Breast epithelium (tissue), 4 donors: ENCODE results near the gene FCGR3A. TPM values are rescaled to one million over a fixed set of nuclear protein-coding genes. Genes with fewer than 3 reads are reported as not detected.
"Not testable (repeated sequence)": the region's sequence is repeated elsewhere in the genome, so short reads cannot be mapped to it uniquely, and the experiment has no call there.

ENCODE experiments used
- DNase-seq, 2 donors: peaks; one replicate each; pipeline ENCODE4 v3.0.0-alpha.2; 2019; ENCODE audit warnings: low spot score in 2 of 2
- H3K27ac ChIP-seq, 2 donors: fragments of 200-600 bp; sonication (generic) in 1 of 2; one replicate each; pipeline ENCODE4 v1.5.1; 2016 to 2019; ENCODE audit warnings: mild to moderate bottlenecking in 1 of 2
- H3K27me3 ChIP-seq, 2 donors: fragments of 200-600 bp; sonication (generic) in 1 of 2; one replicate each; pipeline versions ENCODE4 v1.5.1 to v1.6.0; 2017 to 2019; ENCODE audit warnings: control low read depth in 1 of 2, mild to moderate bottlenecking in 1 of 2
- H3K36me3 ChIP-seq: fragments of 200-600 bp; one replicate; pipeline ENCODE4 v1.5.1; 2019
- H3K4me1 ChIP-seq, 2 donors: fragments of 200-600 bp; sonication (generic); one replicate each; pipeline ENCODE4 v1.5.1; 2016 to 2019; ENCODE audit warnings: control low read depth in 1 of 2
- H3K4me3 ChIP-seq, 3 donors: fragments of 200-600 bp; sonication (generic); 1 replicate in 2 of 3; 2 replicates in 1 of 3; pipeline ENCODE4 v1.5.1; 2016 to 2019; ENCODE audit warnings: mild to moderate bottlenecking in 3 of 3, moderate library complexity in 2 of 3
- H3K9me3 ChIP-seq, 2 donors: fragments of 200-600 bp; sonication (generic) in 1 of 2; one replicate each; pipeline ENCODE4 v1.5.1; 2016 to 2019; ENCODE audit warnings: control low read depth in 1 of 2
- POLR2A ChIP-seq: fragments of 450-650 bp; IDR thresholded peaks from one replicate; pipeline ENCODE4 v1.6.1; 2016; ENCODE audit warnings: antibody characterized with exemption, mild to moderate bottlenecking, moderate library complexity
- POLR2AphosphoS5 ChIP-seq, 3 donors: sonication (generic); formaldehyde crosslinking; IDR thresholded peaks; one replicate each; pipeline ENCODE4 v1.6.1; 2017; ENCODE audit warnings: antibody characterized with exemption in 3 of 3
- intact Hi-C: fragments of 100-400 bp; cut with DNase I; formaldehyde crosslinking; loops from one replicate; pipeline ENCODE4 v1.15.1; 2023; ENCODE audit warnings: low total_unique reads
- total RNA-seq, 3 donors: library from RNA; depleted of rRNA; stranded (reverse); fragments of >200 nt; gene quantifications; one replicate each; pipeline ENCODE4 v1.1.0, GENCODE V29; 2016
- TF ChIP-seq, protein P1 (sequence below), 3 donors: fragments of 450-650 bp; IDR thresholded peaks; one replicate each; pipeline ENCODE4 v1.5.1; 2016 to 2017; ENCODE audit warnings: antibody characterized with exemption in 3 of 3, mild to moderate bottlenecking in 3 of 3, moderate library complexity in 3 of 3

The FCGR3A gene
- total RNA-seq, 3 donors from 2014 or later = 8.6 to 23.9 (median 12.9) TPM

DNA sequence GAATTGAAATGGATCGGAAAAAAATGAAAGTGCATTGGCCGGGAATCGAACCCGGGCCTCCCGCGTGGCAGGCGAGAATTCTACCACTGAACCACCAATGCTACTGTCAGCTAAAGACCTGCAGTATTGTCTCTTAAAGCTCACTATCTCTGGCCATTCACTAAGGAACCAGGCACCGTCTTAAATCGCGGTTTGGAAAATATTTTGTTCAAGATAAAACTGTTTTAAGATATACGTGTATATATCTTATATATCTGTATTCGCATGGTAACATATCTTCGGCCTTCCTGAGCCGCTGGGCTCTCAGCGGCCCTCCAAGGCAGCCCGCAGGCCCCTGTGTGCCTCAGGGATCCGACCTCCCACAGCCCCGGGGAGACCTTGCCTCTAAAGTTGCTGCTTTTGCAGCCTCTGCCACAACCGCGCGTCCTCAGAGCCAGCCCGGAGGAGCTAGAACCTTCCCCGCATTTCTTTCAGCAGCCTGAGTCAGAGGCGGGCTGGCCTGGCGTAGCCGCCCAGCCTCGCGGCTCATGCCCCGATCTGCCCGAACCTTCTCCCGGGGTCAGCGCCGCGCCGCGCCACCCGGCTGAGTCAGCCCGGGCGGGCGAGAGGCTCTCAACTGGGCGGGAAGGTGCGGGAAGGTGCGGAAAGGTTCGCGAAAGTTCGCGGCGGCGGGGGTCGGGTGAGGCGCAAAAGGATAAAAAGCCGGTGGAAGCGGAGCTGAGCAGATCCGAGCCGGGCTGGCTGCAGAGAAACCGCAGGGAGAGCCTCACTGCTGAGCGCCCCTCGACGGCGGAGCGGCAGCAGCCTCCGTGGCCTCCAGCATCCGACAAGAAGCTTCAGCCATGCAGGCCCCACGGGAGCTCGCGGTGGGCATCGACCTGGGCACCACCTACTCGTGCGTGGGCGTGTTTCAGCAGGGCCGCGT, 25.5 kb downstream of the FCGR3A start, which contains the start of gene HSPA6:
HSPA6 (plus strand) TSS at position 724 of the 925 bp plus-strand sequence; CDS start at position 843, 119 bp downstream.
- DNase-seq = peak; percentile 60 to 65
- H3K27me3 ChIP-seq, H3K4me1 ChIP-seq, intact Hi-C loops, H3K36me3 ChIP-seq, H3K9me3 ChIP-seq: not testable (repeated sequence)
- peak; percentile 47 to 69 (median 55) for TF ChIP-seq POLR2AphosphoS5 (IDR thresholded peaks at IDR 0.05)
- H3K27ac ChIP-seq = peak within 1 kb of the TSS; percentile 80 to 93
- H3K4me3 ChIP-seq = peak within 1 kb of the TSS; percentile 56 to 84 (median 75)

DNA sequence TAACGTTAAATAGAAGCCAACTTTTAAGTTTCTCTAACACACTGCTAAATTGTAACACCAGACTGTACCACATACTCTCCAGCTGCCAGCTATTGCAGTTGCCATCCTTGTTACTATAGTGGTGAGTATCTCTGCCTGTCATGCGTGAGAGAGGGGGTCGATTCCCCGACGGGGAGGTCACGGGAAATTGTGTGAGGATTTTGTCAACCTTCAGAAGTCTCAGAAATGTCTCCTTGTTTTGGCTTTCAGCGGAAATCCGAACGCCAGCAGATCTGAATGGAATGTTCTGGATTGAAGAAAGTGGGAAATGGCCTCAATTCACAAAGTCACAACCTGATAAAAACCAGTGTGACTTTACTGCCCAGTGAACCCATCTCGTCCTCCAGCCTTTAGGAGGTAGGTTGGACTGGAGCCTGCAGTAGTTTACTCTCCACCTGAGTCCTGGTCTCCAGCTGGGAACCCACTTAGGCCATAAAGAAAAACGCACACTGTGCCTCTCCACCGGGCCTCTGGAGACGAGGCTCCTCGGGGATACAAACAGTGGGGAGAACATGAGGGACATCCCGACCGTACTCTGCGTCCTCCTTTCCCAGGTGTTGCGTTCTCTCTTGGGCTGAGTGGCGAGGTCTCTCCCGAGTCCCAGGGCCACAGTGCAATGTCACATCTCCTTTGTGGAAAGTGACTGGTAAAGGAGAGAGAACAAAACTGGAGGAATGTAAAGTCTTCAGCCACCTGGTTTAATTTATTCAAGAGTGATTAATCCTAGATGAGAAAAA, 26.4 kb downstream of the FCGR3A start:
- H3K4me1 ChIP-seq, H3K27me3 ChIP-seq, H3K36me3 ChIP-seq, H3K9me3 ChIP-seq, intact Hi-C loops, DNase-seq: not testable (repeated sequence)
- H3K4me3 ChIP-seq = peak overlapping the region in 2 of 3 donors; percentile 56 to 84
- peak overlapping the region in 1 of 2 donors; percentile 93 for H3K27ac ChIP-seq

DNA sequence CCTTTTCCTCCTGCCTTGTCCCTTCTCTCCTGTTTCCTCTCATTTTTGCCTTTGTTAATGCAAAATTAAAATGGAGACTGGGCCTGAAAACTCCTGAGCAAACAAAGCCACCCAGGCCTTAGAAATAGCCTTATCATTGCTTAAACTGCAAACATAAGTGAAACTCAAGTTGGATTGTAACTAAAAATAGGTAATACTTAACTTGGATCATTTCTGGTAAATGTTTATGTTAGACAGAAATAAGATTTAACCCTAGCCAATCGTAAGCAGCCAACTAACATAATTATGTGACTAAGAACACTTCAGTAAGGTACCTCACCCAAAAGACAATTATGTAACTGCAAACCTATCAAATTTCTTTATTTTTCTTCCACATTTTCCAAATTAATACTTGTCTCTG, 35.7 kb downstream of the FCGR3A start:
- intact Hi-C loops, H3K4me1 ChIP-seq: not testable (repeated sequence)
- peak overlapping the region in 1 of 2 donors; percentile 63 for H3K27ac ChIP-seq

GRCh38 chr1:161513448-161513780, 36.2 kb downstream of the FCGR3A start:
- H3K4me3 ChIP-seq, H3K4me1 ChIP-seq, DNase-seq, intact Hi-C loops, H3K9me3 ChIP-seq, H3K36me3 ChIP-seq, H3K27me3 ChIP-seq: not testable (repeated sequence)
- peak overlapping the region in 1 of 2 donors; percentile 63 for H3K27ac ChIP-seq

More for the DNA sequence above, 35.7 kb downstream of the FCGR3A start:
- H3K9me3 ChIP-seq, H3K36me3 ChIP-seq, DNase-seq, H3K27me3 ChIP-seq, H3K4me3 ChIP-seq: not testable (repeated sequence)

DNA sequence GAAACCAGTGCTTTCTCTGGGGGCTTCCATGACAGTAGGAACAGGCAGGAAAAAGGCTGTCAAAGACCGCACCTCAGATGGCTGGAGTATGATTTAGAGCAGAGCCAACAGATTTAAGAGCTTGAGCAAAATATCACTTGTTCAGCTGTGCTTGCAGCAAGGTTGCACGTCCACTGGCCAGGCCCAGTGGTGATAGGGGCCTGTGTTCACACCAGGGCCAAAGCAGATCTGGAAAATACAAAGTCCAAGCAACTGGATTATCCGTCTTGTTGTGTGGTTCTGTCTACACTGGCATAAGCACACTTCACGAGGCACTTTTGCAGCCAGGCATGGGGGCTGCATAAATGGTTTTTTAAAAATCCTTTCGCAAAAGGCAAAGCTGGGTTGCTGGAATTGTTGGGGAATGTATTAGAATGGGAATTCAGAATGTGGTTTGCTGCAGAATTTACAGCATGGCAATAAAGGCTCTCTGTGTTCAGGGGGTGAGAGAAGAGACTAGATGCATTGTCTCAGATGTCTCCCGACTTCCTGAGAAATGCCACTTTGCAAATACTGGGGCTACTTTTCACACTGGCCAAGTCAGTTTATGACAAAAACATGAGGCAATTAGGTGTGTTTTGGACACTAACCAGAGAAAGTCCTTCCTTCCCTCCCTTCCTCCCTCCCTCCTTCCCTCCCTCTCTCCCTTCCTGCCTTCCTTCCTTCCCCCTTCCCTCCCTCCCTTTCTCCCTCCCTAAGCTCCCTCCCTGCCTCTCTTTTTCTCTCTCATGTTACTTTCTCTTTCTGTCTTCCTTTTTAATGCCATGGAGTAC, 36.8 kb downstream of the FCGR3A start:
- H3K36me3 ChIP-seq, H3K9me3 ChIP-seq, H3K4me3 ChIP-seq, DNase-seq, H3K27me3 ChIP-seq, H3K4me1 ChIP-seq, intact Hi-C loops: not testable (repeated sequence)
- peak overlapping the region in 1 of 2 donors; percentile 25 for H3K27ac ChIP-seq

- no peaks in the 10 kb centered on the region for H3K9me3 ChIP-seq
- intact Hi-C loops = no loop called here
- no peaks in the 10 kb centered on the region for H3K36me3 ChIP-seq
- H3K4me3 ChIP-seq = no peak overlapping the region
- H3K27me3 ChIP-seq = no peaks in the 10 kb centered on the region
- H3K4me1 ChIP-seq = no peaks in the 10 kb centered on the region
- TF ChIP-seq POLR2A = no peak
- TF ChIP-seq, protein P1, sequence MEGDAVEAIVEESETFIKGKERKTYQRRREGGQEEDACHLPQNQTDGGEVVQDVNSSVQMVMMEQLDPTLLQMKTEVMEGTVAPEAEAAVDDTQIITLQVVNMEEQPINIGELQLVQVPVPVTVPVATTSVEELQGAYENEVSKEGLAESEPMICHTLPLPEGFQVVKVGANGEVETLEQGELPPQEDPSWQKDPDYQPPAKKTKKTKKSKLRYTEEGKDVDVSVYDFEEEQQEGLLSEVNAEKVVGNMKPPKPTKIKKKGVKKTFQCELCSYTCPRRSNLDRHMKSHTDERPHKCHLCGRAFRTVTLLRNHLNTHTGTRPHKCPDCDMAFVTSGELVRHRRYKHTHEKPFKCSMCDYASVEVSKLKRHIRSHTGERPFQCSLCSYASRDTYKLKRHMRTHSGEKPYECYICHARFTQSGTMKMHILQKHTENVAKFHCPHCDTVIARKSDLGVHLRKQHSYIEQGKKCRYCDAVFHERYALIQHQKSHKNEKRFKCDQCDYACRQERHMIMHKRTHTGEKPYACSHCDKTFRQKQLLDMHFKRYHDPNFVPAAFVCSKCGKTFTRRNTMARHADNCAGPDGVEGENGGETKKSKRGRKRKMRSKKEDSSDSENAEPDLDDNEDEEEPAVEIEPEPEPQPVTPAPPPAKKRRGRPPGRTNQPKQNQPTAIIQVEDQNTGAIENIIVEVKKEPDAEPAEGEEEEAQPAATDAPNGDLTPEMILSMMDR (IDR thresholded peaks at IDR 0.05) = no peak
- no peak overlapping the region for H3K27ac ChIP-seq
- no peak for DNase-seq
Measured at GRCh38 chr1:161511756-161512060, 37.9 kb downstream of the FCGR3A start.

GRCh38 chr1:161511018-161511755, 38.4 kb downstream of the FCGR3A start:
- Histone ChIP-seq H3K36me3 (no peaks in the 10 kb centered on the region), H3K4me1 (no peaks in the 10 kb centered on the region), H3K4me3 (no peak overlapping the region), H3K27me3 (no peaks in the 10 kb centered on the region), H3K27ac (no peak overlapping the region), H3K9me3 (no peaks in the 10 kb centered on the region)
- intact Hi-C loops = no loop called here
- no peak for DNase-seq
- TF ChIP-seq POLR2A = no peak
- TF ChIP-seq, protein P1 (IDR thresholded peaks at IDR 0.05) = no peak
- no peak for TF ChIP-seq POLR2AphosphoS5 (IDR thresholded peaks at IDR 0.05)
